IPS-20b (cell line): ENCODE results near the gene SPRTN.
"Not testable (repeated sequence)": the region's sequence is repeated elsewhere in the genome, so short reads cannot be mapped to it uniquely, and the experiment has no call there.

Experiments used
- H3K27ac ChIP-seq: one replicate; pipeline ENCODE4 v1.5.1; 2013; ENCODE audit warnings: low read length
- H3K27me3 ChIP-seq: 2 replicates; pipeline ENCODE4 v1.6.1; 2013; ENCODE audit warnings: mild to moderate bottlenecking, low read length, inconsistent platforms; ENCODE audit not compliant: insufficient read depth
- H3K36me3 ChIP-seq: 2 replicates; pipeline ENCODE4 v1.6.1; 2013; ENCODE audit warnings: low read depth, mild to moderate bottlenecking, inconsistent platforms, low read length, moderate library complexity; ENCODE audit not compliant: insufficient read depth
- H3K4me1 ChIP-seq: 2 replicates; pipeline ENCODE4 v1.6.1; 2013; ENCODE audit warnings: mild to moderate bottlenecking, control low read depth, inconsistent platforms, low read length, moderate library complexity; ENCODE audit not compliant: insufficient read depth
- H3K4me3 ChIP-seq: 2 replicates; pipeline ENCODE4 v1.5.1; 2013; ENCODE audit warnings: mild to moderate bottlenecking, low read length, inconsistent platforms
- H3K9ac ChIP-seq: 2 replicates; pipeline ENCODE4 v1.6.1; 2013; ENCODE audit warnings: low read depth, mild to moderate bottlenecking, inconsistent platforms, low read length, moderate library complexity
- H3K9me3 ChIP-seq: 2 replicates; pipeline ENCODE4 v1.6.1; 2013; ENCODE audit warnings: mild to moderate bottlenecking, low read depth, low read length, inconsistent platforms; ENCODE audit not compliant: insufficient read depth

Gene SPRTN

DNA sequence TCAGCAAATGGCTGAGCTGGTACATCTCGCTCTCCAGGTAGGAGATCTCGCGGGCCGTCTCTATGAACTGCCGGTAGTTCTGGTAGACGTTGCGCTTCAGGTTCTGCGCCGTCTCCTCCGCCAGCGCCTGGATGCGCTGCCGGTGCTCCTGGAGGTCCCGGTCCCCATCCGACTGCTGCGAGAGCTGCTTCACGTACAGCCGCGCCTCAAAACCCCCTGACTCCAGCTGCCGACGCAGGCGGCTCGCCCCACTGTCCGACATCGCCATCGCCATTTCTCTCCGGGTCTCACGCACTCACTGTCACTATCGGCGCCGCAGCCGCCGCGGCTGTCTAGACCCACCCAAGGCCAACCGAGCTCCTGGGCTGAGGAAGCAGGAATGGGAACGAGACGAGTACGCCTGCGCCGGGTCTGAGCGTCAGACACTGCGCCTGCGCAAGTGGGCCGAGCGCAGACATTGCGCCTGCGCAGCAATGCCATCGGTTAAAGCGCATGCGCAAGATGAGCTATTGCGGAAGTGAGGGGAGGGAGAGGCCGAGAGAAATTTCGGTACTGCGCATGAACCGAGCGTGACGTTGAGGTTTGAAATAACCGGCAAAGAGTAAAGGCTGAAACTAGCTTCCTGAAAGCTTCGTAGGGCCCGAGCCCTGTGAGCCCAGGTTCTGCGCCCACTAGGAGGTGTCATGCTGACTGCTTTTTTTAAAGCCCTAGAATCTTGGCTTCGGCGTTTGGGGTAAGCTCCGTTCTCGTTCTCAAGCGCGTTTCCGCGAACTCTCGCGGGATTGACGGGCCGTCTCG, 422 bp upstream of the SPRTN start, which contains the start of gene EXOC8:
Gene EXOC8 (minus strand): TSS at position 381 of the 798 bp plus-strand sequence. CDS start 107 bp downstream, at position 274.
- peaks cover 19% of the 10 kb centered on the region for H3K36me3 ChIP-seq
- no peaks in the 10 kb centered on the region for H3K27me3 ChIP-seq
- H3K9me3 ChIP-seq, result no peaks in the 10 kb centered on the region
- peak within 1 kb of the TSS; percentile 98 for H3K4me3 ChIP-seq
- H3K9ac ChIP-seq, result peak within 1 kb of the TSS; percentile 96
- H3K27ac ChIP-seq, result peak within 1 kb of the TSS; percentile 59
- H3K4me1 ChIP-seq, result peaks cover 18% of the 10 kb centered on the region

DNA sequence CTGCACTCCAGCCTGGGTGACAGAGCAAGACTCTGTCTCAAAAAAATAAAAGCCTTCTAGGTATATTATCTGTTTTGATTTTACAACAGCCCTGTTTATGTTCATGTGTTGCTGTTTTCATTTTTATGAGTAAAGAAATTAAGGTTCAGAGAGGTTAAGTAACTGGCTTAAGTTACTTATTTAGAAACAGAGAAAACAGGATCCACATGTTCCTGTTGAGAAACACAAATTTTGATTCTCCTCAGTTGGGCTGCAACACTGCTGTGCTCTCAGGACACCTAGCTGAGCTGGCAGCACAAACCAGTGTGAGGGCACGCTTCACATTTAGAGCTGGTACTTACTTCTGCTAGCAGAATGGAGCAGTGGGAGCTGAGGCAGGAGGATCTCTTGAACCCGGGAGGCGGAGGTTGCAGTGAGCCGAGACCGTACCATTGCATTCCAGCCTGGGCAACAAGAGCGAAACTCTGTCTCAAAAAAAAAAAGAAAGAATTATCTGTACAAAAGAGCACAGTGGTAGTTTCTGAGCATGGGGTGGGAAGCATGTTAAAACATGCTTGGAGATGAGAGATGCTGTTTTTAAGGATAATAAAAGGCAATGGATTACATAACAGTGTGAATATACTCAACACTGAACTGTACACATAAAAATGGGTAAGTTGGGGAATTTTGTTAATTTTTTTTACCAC, 2.4 kb downstream of the SPRTN start:
- Histone ChIP-seq H3K9me3 (no peaks in the 10 kb centered on the region), H3K4me1 (peaks cover 17% of the 10 kb centered on the region), H3K4me3 (no peak overlapping the region), H3K36me3 (peaks cover 34% of the 10 kb centered on the region), H3K27ac (no peak overlapping the region), H3K27me3 (no peaks in the 10 kb centered on the region), H3K9ac (no peak overlapping the region)

- Histone ChIP-seq H3K27ac (no peak overlapping the region), H3K9ac (no peak overlapping the region), H3K36me3 (peaks cover 68% of the 10 kb centered on the region), H3K27me3 (no peaks in the 10 kb centered on the region), H3K4me3 (no peak overlapping the region), H3K4me1 (no peaks in the 10 kb centered on the region), H3K9me3 (no peaks in the 10 kb centered on the region)
Measured at GRCh38 chr1:231347961-231348360, 9.9 kb downstream of the SPRTN start.

- Histone ChIP-seq H3K4me1 (no peaks in the 10 kb centered on the region), H3K9ac (no peak overlapping the region), H3K27ac (no peak overlapping the region), H3K36me3 (peaks cover 69% of the 10 kb centered on the region), H3K4me3 (no peak overlapping the region), H3K27me3 (no peaks in the 10 kb centered on the region), H3K9me3 (no peaks in the 10 kb centered on the region)
Measured at GRCh38 chr1:231348442-231348841, 10.3 kb downstream of the SPRTN start.

- H3K36me3 ChIP-seq, result peaks cover 67% of the 10 kb centered on the region
- not testable (repeated sequence) for H3K27me3 ChIP-seq, H3K9me3 ChIP-seq, H3K27ac ChIP-seq, H3K4me3 ChIP-seq, H3K4me1 ChIP-seq, H3K9ac ChIP-seq
Measured at GRCh38 chr1:231348856-231349255, 10.8 kb downstream of the SPRTN start.

DNA sequence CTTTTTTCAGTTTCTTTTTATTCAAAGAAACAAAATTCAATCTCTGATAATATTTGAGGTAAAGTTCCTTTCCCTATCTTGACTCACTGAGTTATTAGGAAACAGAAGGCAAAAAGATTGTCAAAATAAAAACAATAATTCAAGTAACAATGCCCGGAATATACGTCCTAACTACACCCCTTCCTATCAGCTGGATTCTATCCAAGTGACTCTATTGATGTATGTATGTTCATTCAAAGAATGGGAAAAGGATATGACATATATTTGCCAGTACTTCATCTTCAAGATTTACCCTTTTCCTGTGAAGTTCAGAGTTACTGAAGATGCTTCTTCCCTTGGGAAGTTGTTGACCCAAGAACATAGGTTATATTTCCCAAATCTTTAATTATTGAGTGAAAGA, 13.7 kb downstream of the SPRTN start:
- Histone ChIP-seq H3K36me3 (peaks cover 58% of the 10 kb centered on the region), H3K4me1 (no peaks in the 10 kb centered on the region), H3K4me3 (no peak overlapping the region), H3K9ac (no peak overlapping the region), H3K27ac (no peak overlapping the region), H3K27me3 (no peaks in the 10 kb centered on the region), H3K9me3 (no peaks in the 10 kb centered on the region)

- Histone ChIP-seq H3K4me1 (no peaks in the 10 kb centered on the region), H3K27ac (no peak overlapping the region), H3K27me3 (no peaks in the 10 kb centered on the region), H3K9me3 (no peaks in the 10 kb centered on the region), H3K36me3 (peaks cover 51% of the 10 kb centered on the region), H3K9ac (no peak overlapping the region), H3K4me3 (no peak overlapping the region)
Measured at GRCh38 chr1:231353086-231353485, 15.0 kb downstream of the SPRTN start.

DNA sequence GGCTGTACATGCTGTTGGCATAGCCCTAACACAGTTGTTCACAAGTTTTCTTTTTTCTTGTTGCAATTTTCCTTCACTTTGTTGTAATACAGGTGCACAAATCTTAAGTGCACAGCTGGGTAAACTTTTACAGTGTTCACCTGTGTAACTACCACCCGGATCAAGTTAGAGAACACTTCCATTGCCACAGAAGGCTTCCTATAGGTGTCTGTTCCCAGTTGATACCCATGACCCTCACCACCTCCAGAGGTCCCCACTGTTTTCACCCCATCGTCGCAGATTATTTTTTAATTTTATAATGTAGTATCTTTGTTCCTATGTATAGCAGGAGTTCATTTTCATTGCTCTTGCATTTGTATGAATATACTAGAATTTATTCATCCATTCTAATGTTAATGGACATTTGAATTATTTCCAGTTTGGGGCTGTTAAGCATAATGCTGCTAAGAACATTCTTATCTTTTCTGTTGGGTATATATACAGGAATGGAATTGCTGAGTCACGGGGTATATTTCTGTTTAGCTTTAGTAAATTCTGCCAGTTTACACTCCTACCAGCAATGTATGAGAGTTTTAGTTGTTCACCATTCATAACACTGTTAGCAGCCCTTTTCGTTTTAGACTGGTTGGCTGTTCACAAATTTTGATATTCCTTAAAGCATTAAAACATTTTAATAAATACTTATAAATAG, 16.4 kb downstream of the SPRTN start:
- H3K36me3 ChIP-seq, result peaks cover 37% of the 10 kb centered on the region
- H3K9ac ChIP-seq, result no peak overlapping the region
- H3K4me3 ChIP-seq, result no peak overlapping the region
- no peaks in the 10 kb centered on the region for H3K9me3 ChIP-seq
- H3K4me1 ChIP-seq, result no peaks in the 10 kb centered on the region
- no peaks in the 10 kb centered on the region for H3K27me3 ChIP-seq
- no peak overlapping the region for H3K27ac ChIP-seq

DNA sequence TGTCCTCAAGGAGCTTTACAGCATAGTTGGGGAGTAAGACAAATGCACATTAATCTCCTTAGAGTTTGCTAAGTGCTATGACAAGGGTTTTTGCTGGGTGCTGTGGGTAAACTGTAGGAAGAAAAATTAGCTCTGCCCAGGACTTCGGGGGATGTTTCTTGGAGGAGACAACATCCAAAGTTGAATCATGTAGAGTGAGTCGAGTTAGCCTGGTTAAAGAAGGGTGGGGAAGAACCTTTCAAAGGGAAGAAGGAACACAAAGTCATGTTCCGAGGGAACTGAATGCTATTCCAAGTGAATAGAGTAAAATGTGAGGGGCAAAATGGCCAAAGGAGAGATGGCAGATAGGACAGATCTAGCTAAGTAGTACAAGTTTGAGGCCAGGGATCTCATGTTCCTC, 17.1 kb downstream of the SPRTN start:
- H3K4me1 ChIP-seq, result no peaks in the 10 kb centered on the region
- H3K36me3 ChIP-seq, result peaks cover 30% of the 10 kb centered on the region
- H3K9me3 ChIP-seq, result no peaks in the 10 kb centered on the region
- no peak overlapping the region for H3K27ac ChIP-seq
- no peak overlapping the region for H3K9ac ChIP-seq
- no peaks in the 10 kb centered on the region for H3K27me3 ChIP-seq
- no peak overlapping the region for H3K4me3 ChIP-seq

- H3K9ac ChIP-seq, result no peak overlapping the region
- no peaks in the 10 kb centered on the region for H3K4me1 ChIP-seq
- peaks cover 13% of the 10 kb centered on the region for H3K36me3 ChIP-seq
- H3K4me3 ChIP-seq, result no peak overlapping the region
- no peaks in the 10 kb centered on the region for H3K27me3 ChIP-seq
- H3K27ac ChIP-seq, result no peak overlapping the region
- no peaks in the 10 kb centered on the region for H3K9me3 ChIP-seq
Measured at GRCh38 chr1:231357187-231357772, 19.2 kb downstream of the SPRTN start.

GRCh38 chr1:231357831-231358354, 19.8 kb downstream of the SPRTN start:
- Histone ChIP-seq H3K27ac (no peak overlapping the region), H3K36me3 (peaks cover 7% of the 10 kb centered on the region), H3K4me3 (no peak overlapping the region), H3K9ac (no peak overlapping the region), H3K27me3 (no peaks in the 10 kb centered on the region), H3K9me3 (no peaks in the 10 kb centered on the region), H3K4me1 (no peaks in the 10 kb centered on the region)
